ENCODE results near the gene CGNL1.

GRCh38 chr15:57583282-57583681 lies 207.0 kb downstream of the CGNL1 start:
- no peak for TF ChIP-seq CTCF (IDR thresholded peaks at IDR 0.05)
- TF ChIP-seq POLR2A (IDR thresholded peaks at IDR 0.05) = no peak
